Panc1 (cell line): ENCODE data around the gene CMTM7.

Experiments used
- CTCF ChIP-seq: fragments of 450-650 bp; IDR thresholded peaks from 2 replicates; pipeline ENCODE4 v1.5.1; 2017; ENCODE audit warnings: mild to moderate bottlenecking
- POLR2AphosphoS5 ChIP-seq: IDR thresholded peaks from 2 replicates; pipeline ENCODE4 v1.6.1; 2012; ENCODE audit warnings: mild to moderate bottlenecking, low read depth, low read length, moderate library complexity
- REST ChIP-seq, 2 experiments: IDR thresholded peaks; 2 replicates each; pipeline ENCODE4 v1.6.1; 2011 to 2012; ENCODE audit warnings: low read depth in 2 of 2, control low read depth in 1 of 2, low read length in 1 of 2, mild to moderate bottlenecking in 1 of 2, moderate library complexity in 1 of 2; ENCODE audit not compliant: insufficient read depth in 1 of 2
- SIN3A ChIP-seq: IDR thresholded peaks from 2 replicates; pipeline ENCODE4 v1.6.1; 2012; ENCODE audit warnings: low read depth, mild to moderate bottlenecking, low read length, moderate library complexity, borderline replicate concordance; ENCODE audit not compliant: insufficient read depth

- TF ChIP-seq REST (IDR thresholded peaks at IDR 0.05; ENCODE audit: insufficient read depth in 1 of 2, low read depth in 2 of 2, low read length in 1 of 2) (no peak), CTCF (no peak), POLR2AphosphoS5 (no peak), SIN3A (no peak)
Measured at GRCh38 chr3:32395496-32395895, 3.8 kb downstream of the CMTM7 start.
